Neural cell (in vitro differentiated cells): Measurements from ENCODE around the gene RBMXL2. TPM values are rescaled to one million over a fixed set of nuclear protein-coding genes. Genes with fewer than 3 reads are reported as not detected.

Experiments used
- H2AFZ ChIP-seq: fragments of 200-600, 300-800 bp; sonication (generic), shearing (Covaris generic); 2 replicates; pipeline ENCODE4 v1.6.0; 2014; ENCODE audit warnings: low read depth, mild to moderate bottlenecking, antibody characterized with exemption, low read length, moderate library complexity
- H3F3A ChIP-seq: fragments of 200-600 bp; shearing (Covaris generic); 2 replicates; pipeline ENCODE4 v1.6.1; 2016; ENCODE audit warnings: mild to moderate bottlenecking, moderate library complexity, mixed read lengths, antibody characterized with exemption, low read length; ENCODE audit not compliant: insufficient read depth, poor library complexity, severe bottlenecking
- H3K27ac ChIP-seq: fragments of 200-600, 300-800 bp; sonication (generic), shearing (Covaris generic); 2 replicates; pipeline ENCODE4 v1.5.1; 2014; ENCODE audit warnings: mild to moderate bottlenecking, low read length, moderate library complexity
- H3K27me3 ChIP-seq: fragments of 300-800, 200-600 bp; sonication (generic), shearing (Covaris generic); 2 replicates; pipeline ENCODE4 v1.6.0; 2014; ENCODE audit warnings: mild to moderate bottlenecking, low read depth, low read length, moderate library complexity; ENCODE audit not compliant: insufficient read depth
- H3K36me3 ChIP-seq: fragments of 300-800, 200-600 bp; sonication (generic), shearing (Covaris generic); 2 replicates; pipeline ENCODE4 v1.5.1; 2014; ENCODE audit warnings: mild to moderate bottlenecking, antibody characterized with exemption, low read length, moderate library complexity; ENCODE audit not compliant: insufficient read depth
- H3K4me2 ChIP-seq: fragments of 300-800, 200-600 bp; sonication (generic), shearing (Covaris generic); 2 replicates; pipeline ENCODE4 v1.6.0; 2014; ENCODE audit warnings: mild to moderate bottlenecking, low read length
- H3K4me3 ChIP-seq: fragments of 300-800, 200-600 bp; sonication (generic), shearing (Covaris generic); 2 replicates; pipeline ENCODE4 v1.5.1; 2014; ENCODE audit warnings: mild to moderate bottlenecking, low read length, moderate library complexity
- H3K79me2 ChIP-seq: fragments of 200-600 bp; shearing (Covaris generic); replicated peaks from 2 replicates; pipeline ENCODE4 v1.6.0; 2014; ENCODE audit warnings: mild to moderate bottlenecking, low read length, moderate library complexity; ENCODE audit not compliant: insufficient read depth
- H3K9ac ChIP-seq: fragments of 300-800, 200-600 bp; sonication (generic), shearing (Covaris generic); 2 replicates; pipeline ENCODE4 v1.6.1; 2016; ENCODE audit warnings: mild to moderate bottlenecking, low read length, mixed read lengths
- H3K9me2 ChIP-seq: fragments of 200-600 bp; shearing (Covaris generic); 2 replicates; pipeline ENCODE4 v1.6.1; 2016; ENCODE audit warnings: mild to moderate bottlenecking, low read length, mixed read lengths; ENCODE audit not compliant: insufficient read depth
- H3K9me3 ChIP-seq: fragments of 200-600, 300-800 bp; sonication (generic), shearing (Covaris generic); 2 replicates; pipeline ENCODE4 v1.6.1; 2016; ENCODE audit warnings: mild to moderate bottlenecking, mixed run types, low read length, moderate library complexity, mixed read lengths
- H4K20me1 ChIP-seq: fragments of 200-600 bp; shearing (Covaris generic); 2 replicates; pipeline ENCODE4 v1.6.1; 2016; ENCODE audit warnings: mild to moderate bottlenecking, mixed run types; ENCODE audit not compliant: insufficient read depth
- CTCF ChIP-seq: fragments of 450-650 bp; IDR thresholded peaks from 2 replicates; pipeline ENCODE4 v1.5.1; 2014; ENCODE audit warnings: antibody characterized with exemption, mild to moderate bottlenecking, moderate library complexity; ENCODE audit not compliant: poor library complexity, severe bottlenecking
- EP300 ChIP-seq: fragments of 450-650 bp; conservative IDR thresholded peaks from 2 replicates; pipeline ENCODE4 v1.6.1; 2014; ENCODE audit warnings: antibody characterized with exemption, mild to moderate bottlenecking, moderate library complexity; ENCODE audit not compliant: poor library complexity, severe bottlenecking
- EZH2 ChIP-seq: fragments of 200-600, 300-800 bp; shearing (Covaris generic), sonication (generic); IDR thresholded peaks from 2 replicates; pipeline ENCODE4 v1.6.1; 2014; ENCODE audit warnings: antibody characterized with exemption, low read length, borderline replicate concordance, mild to moderate bottlenecking; ENCODE audit not compliant: insufficient read depth, poor library complexity, severe bottlenecking
- MXI1 ChIP-seq: fragments of 450-650 bp; conservative IDR thresholded peaks from 2 replicates; pipeline ENCODE4 v1.6.1; 2014; ENCODE audit warnings: antibody characterized with exemption, mild to moderate bottlenecking; ENCODE audit not compliant: poor library complexity, severe bottlenecking
- POLR2AphosphoS5 ChIP-seq: IDR thresholded peaks from 2 replicates; pipeline ENCODE4 v1.6.1; 2012
- RAD21 ChIP-seq: fragments of 450-650 bp; conservative IDR thresholded peaks from 2 replicates; pipeline ENCODE4 v1.6.1; 2014; ENCODE audit warnings: antibody characterized with exemption, mild to moderate bottlenecking, moderate library complexity
- REST ChIP-seq: IDR thresholded peaks from 2 replicates; pipeline ENCODE4 v1.6.1; 2012; ENCODE audit warnings: borderline replicate concordance
- SMC3 ChIP-seq: fragments of 450-650 bp; conservative IDR thresholded peaks from 2 replicates; pipeline ENCODE4 v1.6.1; 2014; ENCODE audit warnings: antibody characterized with exemption, mild to moderate bottlenecking, moderate library complexity; ENCODE audit not compliant: poor library complexity
- TAF1 ChIP-seq: IDR thresholded peaks from 2 replicates; pipeline ENCODE4 v1.6.1; 2012; ENCODE audit warnings: low read depth
- polyA plus RNA-seq: library from polyadenylated mRNA; depleted of rRNA; stranded (reverse); fragments of >200 nt; gene quantifications from 2 replicates; pipeline ENCODE4 v1.2.3, GENCODE V29; 2014

Gene RBMXL2
- polyA plus RNA-seq, 1 donor from 2014 or later: not detected

- H3K9me2 ChIP-seq: no peaks in the 10 kb centered on the region
- H3K4me3 ChIP-seq: no peak overlapping the region
Observed at GRCh38 chr11:7079545-7080135, 9.2 kb upstream of the RBMXL2 start.

GRCh38 chr11:7080900-7081299 lies 7.9 kb upstream of the RBMXL2 start:
- Histone ChIP-seq H2AFZ (no peak overlapping the region), H3K79me2 (no peaks in the 10 kb centered on the region), H3K4me3 (no peak overlapping the region), H3K9me2 (no peaks in the 10 kb centered on the region), H3K9me3 (no peaks in the 10 kb centered on the region), H3F3A (no peaks in the 10 kb centered on the region), H3K27me3 (no peaks in the 10 kb centered on the region), H4K20me1 (no peaks in the 10 kb centered on the region), H3K9ac (no peak overlapping the region), H3K36me3 (no peaks in the 10 kb centered on the region), H3K27ac (no peak overlapping the region), H3K4me2 (no peak overlapping the region)
- no peak for TF ChIP-seq POLR2AphosphoS5
- no peak for TF ChIP-seq REST
- TF ChIP-seq EZH2: no peak
- no peak for TF ChIP-seq MXI1
- no peak for TF ChIP-seq CTCF
- no peak for TF ChIP-seq EP300
- no peak for TF ChIP-seq SMC3

More at GRCh38 chr11:7079545-7080135, 9.2 kb upstream of the RBMXL2 start:
- Histone ChIP-seq H2AFZ (no peak overlapping the region), H3F3A (no peaks in the 10 kb centered on the region), H4K20me1 (no peaks in the 10 kb centered on the region), H3K9ac (no peak overlapping the region), H3K4me2 (no peak overlapping the region), H3K9me3 (no peaks in the 10 kb centered on the region), H3K79me2 (no peaks in the 10 kb centered on the region), H3K27ac (no peak overlapping the region), H3K36me3 (no peaks in the 10 kb centered on the region), H3K27me3 (no peaks in the 10 kb centered on the region)
- TF ChIP-seq RAD21 (no peak), TAF1 (no peak), EP300 (no peak), EZH2 (no peak), SMC3 (no peak)
